Endothelial cell (in vitro differentiated cells): ENCODE measurements around the gene KDM6B. TPM values are rescaled to one million over a fixed set of nuclear protein-coding genes. Genes with fewer than 3 reads are reported as not detected.
A peak's percentile ranks its signal among the peaks of the same experiment; 100 is the strongest.

Experiments used
- DNase-seq: peaks from one replicate; pipeline ENCODE4 v3.0.0; 2021; ENCODE audit warnings: low spot score
- H3K27ac Mint-ChIP-seq: one replicate; pipeline ENCODE4 v1.8.0; 2021; ENCODE audit warnings: mixed read lengths, inconsistent platforms; ENCODE audit not compliant: unreplicated experiment
- H3K27me3 Mint-ChIP-seq: one replicate; pipeline ENCODE4 v1.8.0; 2021; ENCODE audit warnings: mild to moderate bottlenecking, moderate library complexity, mixed read lengths, inconsistent platforms; ENCODE audit not compliant: unreplicated experiment
- H3K36me3 Mint-ChIP-seq: one replicate; pipeline ENCODE4 v1.8.0; 2021; ENCODE audit warnings: mild to moderate bottlenecking, low read depth, mixed read lengths, inconsistent platforms; ENCODE audit not compliant: unreplicated experiment
- H3K4me1 Mint-ChIP-seq: one replicate; pipeline ENCODE4 v1.8.0; 2021; ENCODE audit warnings: mild to moderate bottlenecking, mixed read lengths, inconsistent platforms; ENCODE audit not compliant: unreplicated experiment
- H3K4me3 Mint-ChIP-seq: one replicate; pipeline ENCODE4 v1.8.0; 2021; ENCODE audit warnings: mild to moderate bottlenecking, mixed read lengths, inconsistent platforms; ENCODE audit not compliant: unreplicated experiment
- H3K9me3 Mint-ChIP-seq: one replicate; pipeline ENCODE4 v1.8.0; 2021; ENCODE audit warnings: mixed read lengths, inconsistent platforms; ENCODE audit not compliant: unreplicated experiment
- CTCF ChIP-seq: fragments of 200-600 bp; sonication (generic); IDR thresholded peaks from one replicate; pipeline ENCODE4 v1.5.0; 2021; ENCODE audit warnings: antibody characterized with exemption; ENCODE audit not compliant: unreplicated experiment
- total RNA-seq: library from RNA; stranded (reverse); fragmentation: NEBNext Ultra II Directional; extraction: Animal tissue kit (Norgen Biotek cat#: 25700); gene quantifications from one replicate; pipeline ENCODE4 v1.2.1, GENCODE V29; 2021; ENCODE audit not compliant: unreplicated experiment

The KDM6B gene
- total RNA-seq, 1 donor from 2014 or later = 47.4 TPM

GRCh38 chr17:7849130-7849750, 15.2 kb downstream of the KDM6B start:
- Mint-ChIP-seq H3K36me3 (peaks cover 35% of the 10 kb centered on the region), H3K9me3 (no peaks in the 10 kb centered on the region), H3K27me3 (peaks cover 19% of the 10 kb centered on the region), H3K4me1 (peaks cover 7% of the 10 kb centered on the region), H3K4me3 (no peak overlapping the region), H3K27ac (no peak overlapping the region)
- no peak for DNase-seq
- TF ChIP-seq CTCF = no peak

- H3K4me1 Mint-ChIP-seq = peaks cover 5% of the 10 kb centered on the region
- H3K27ac Mint-ChIP-seq = no peak overlapping the region
- peaks cover 20% of the 10 kb centered on the region for H3K27me3 Mint-ChIP-seq
- H3K4me3 Mint-ChIP-seq = peak overlapping the region; percentile 51
- peaks cover 35% of the 10 kb centered on the region for H3K36me3 Mint-ChIP-seq
- no peak for TF ChIP-seq CTCF
- H3K9me3 Mint-ChIP-seq = no peaks in the 10 kb centered on the region
- no peak for DNase-seq
Observed at GRCh38 chr17:7849751-7850504, 15.9 kb downstream of the KDM6B start.

GRCh38 chr17:7850701-7851437, 16.9 kb downstream of the KDM6B start:
- Mint-ChIP-seq H3K9me3 (no peaks in the 10 kb centered on the region), H3K4me1 (peaks cover 14% of the 10 kb centered on the region), H3K27me3 (peaks cover 21% of the 10 kb centered on the region), H3K27ac (no peak overlapping the region), H3K36me3 (peaks cover 35% of the 10 kb centered on the region), H3K4me3 (no peak overlapping the region)
- DNase-seq = no peak
- TF ChIP-seq CTCF = no peak

- peak; percentile 94 for DNase-seq
- Mint-ChIP-seq H3K36me3 (peaks cover 35% of the 10 kb centered on the region), H3K27me3 (peaks cover 19% of the 10 kb centered on the region), H3K4me1 (peaks cover 16% of the 10 kb centered on the region), H3K27ac (no peak overlapping the region), H3K4me3 (peak overlapping the region; percentile 25), H3K9me3 (no peaks in the 10 kb centered on the region)
- TF ChIP-seq CTCF = peak; percentile 99
Observed at GRCh38 chr17:7851438-7852261, 17.6 kb downstream of the KDM6B start.
